Stimulated activated CD4-positive, alpha-beta T cell treated with anti-CD3 and anti-CD28 coated beads, Interleukin-12 subunit alpha, Interleukin-12 subunit beta, amount 100 ng/mL, for 4 hours (primary cell): Measurements from ENCODE around the gene ARHGAP42.
"Not testable (repeated sequence)": the region's sequence is repeated elsewhere in the genome, so short reads cannot be mapped to it uniquely, and the experiment has no call there.

Experiments used
- DNase-seq: peaks from one replicate; pipeline ENCODE4 v3.0.0-alpha.2; 2020

ARHGAP42 gene

GRCh38 chr11:100981196-100981824 is 294.2 kb downstream of the ARHGAP42 start:
- no peak for DNase-seq

GRCh38 chr11:100984668-100985067 is 297.6 kb downstream of the ARHGAP42 start:
- DNase-seq, result no peak

- no peak for DNase-seq
Measured at GRCh38 chr11:100990931-100991330, 303.8 kb downstream of the ARHGAP42 start.

GRCh38 chr11:100991541-100991940 is 304.5 kb downstream of the ARHGAP42 start:
- DNase-seq, result no peak

GRCh38 chr11:100994966-100995365 is 307.9 kb downstream of the ARHGAP42 start:
- no peak for DNase-seq

GRCh38 chr11:100999756-101000155 is 312.7 kb downstream of the ARHGAP42 start:
- DNase-seq, result no peak

GRCh38 chr11:101003468-101003867 is 316.4 kb downstream of the ARHGAP42 start:
- DNase-seq, result no peak

GRCh38 chr11:101008961-101009689 is 322.0 kb downstream of the ARHGAP42 start:
- no peak for DNase-seq

GRCh38 chr11:101009690-101010055 is 322.6 kb downstream of the ARHGAP42 start:
- DNase-seq, result no peak

GRCh38 chr11:101010899-101011298 is 323.8 kb downstream of the ARHGAP42 start:
- no peak for DNase-seq

GRCh38 chr11:101011881-101012280 is 324.8 kb downstream of the ARHGAP42 start:
- DNase-seq, result no peak

- DNase-seq, result not testable (repeated sequence)
Measured at GRCh38 chr11:101013702-101014101, 326.6 kb downstream of the ARHGAP42 start.

- DNase-seq, result no peak
Measured at GRCh38 chr11:101014600-101015285, 327.7 kb downstream of the ARHGAP42 start.

- no peak for DNase-seq
Measured at GRCh38 chr11:101019870-101020269, 332.8 kb downstream of the ARHGAP42 start.

GRCh38 chr11:101022256-101022655 is 335.2 kb downstream of the ARHGAP42 start:
- no peak for DNase-seq

GRCh38 chr11:101028644-101029043 is 341.6 kb downstream of the ARHGAP42 start:
- no peak for DNase-seq

- no peak for DNase-seq
Measured at GRCh38 chr11:101030015-101030414, 342.9 kb downstream of the ARHGAP42 start.

- no peak for DNase-seq
Measured at GRCh38 chr11:101030692-101031091, 343.6 kb downstream of the ARHGAP42 start.

- no peak for DNase-seq
Measured at GRCh38 chr11:101031713-101032112, 344.6 kb downstream of the ARHGAP42 start.

GRCh38 chr11:101032991-101033390 is 345.9 kb downstream of the ARHGAP42 start:
- DNase-seq, result no peak

GRCh38 chr11:101034076-101034475 is 347.0 kb downstream of the ARHGAP42 start:
- DNase-seq, result no peak

GRCh38 chr11:101035872-101036271 is 348.8 kb downstream of the ARHGAP42 start:
- DNase-seq, result no peak
